HCT116 (cell line): Measurements from ENCODE around the gene CYP2U1. TPM values are rescaled to one million over a fixed set of nuclear protein-coding genes. Genes with fewer than 3 reads are reported as not detected.
A peak's percentile ranks its signal among the peaks of the same experiment; 100 is the strongest.

Experiments
- ATAC-seq: fragments of 200-7000 bp; cut with Tn5 transposase; 2 replicates; pipeline ENCODE4 v1.9.1; 2020; ENCODE audit warnings: mild to moderate bottlenecking, moderate library complexity
- BruUV-seq: library from RNA; stranded (reverse); fragments of 400-500 nt; replicated peaks from 2 replicates; lab custom pipeline; 2021; lab: Mats Ljungman, UMichigan
- CTCF ChIA-PET: fragments of 300-600 bp; sonication (Branson Sonifier 250); formaldehyde crosslinking; loops from one replicate; lab custom pipeline; 2021; ENCODE audit warnings: antibody characterized with exemption; lab: Charles Lee
- POLR2A ChIA-PET: fragments of 300-600, 350-600 bp; sonication (Branson Sonifier 250); formaldehyde crosslinking; loops from one replicate; lab custom pipeline; 2021; ENCODE audit warnings: antibody characterized with exemption; lab: Charles Lee
- RAD21 ChIA-PET, 2 experiments: fragments of 300-600 bp; sonication (Branson Sonifier 250); formaldehyde crosslinking; loops; one replicate each; lab custom pipeline; 2023; ENCODE audit warnings: low total read pairs in 2 of 2; ENCODE audit not compliant: uncharacterized antibody in 2 of 2, unreplicated experiment in 2 of 2, low non-redundant PET in 1 of 2; lab: Charles Lee
- DNase-seq: peaks from one replicate; pipeline ENCODE4 v3.0.0-alpha.2; 2010; ENCODE audit warnings: low read depth, low spot score
- H2AFZ ChIP-seq: fragments of 200-600 bp; shearing (Covaris generic), sonication (generic); 2 replicates; pipeline ENCODE4 v1.6.1; 2017; ENCODE audit warnings: low read depth, mixed run types, mixed read lengths, antibody characterized with exemption, low read length; ENCODE audit not compliant: poor library complexity, severe bottlenecking
- H3K27ac ChIP-seq: 2 replicates; pipeline ENCODE4 v1.5.1; 2012; ENCODE audit warnings: low read depth, low read length
- H3K27me3 ChIP-seq: fragments of 200-600 bp; sonication (generic); 2 replicates; pipeline ENCODE4 v1.6.1; 2016; ENCODE audit warnings: mixed run types, low read length, mixed read lengths; ENCODE audit not compliant: insufficient read depth
- H3K36me3 ChIP-seq, 2 experiments: fragments of 200-500 bp in 1 of 2; fragments of 200-600 bp in 1 of 2; sonication (Bioruptor generic) in 1 of 2; sonication (generic) in 1 of 2; 2 replicates each; pipeline versions ENCODE4 v1.5.1 to v1.6.1; 2014 to 2016; ENCODE audit warnings: low read length in 2 of 2, inconsistent platforms in 1 of 2, mixed read lengths in 1 of 2, mixed run types in 1 of 2; ENCODE audit not compliant: insufficient read depth in 2 of 2, control insufficient read depth in 1 of 2
- H3K4me1 ChIP-seq, 2 experiments: fragments of 200-600 bp in 1 of 2; sonication (generic) in 1 of 2; 2 replicates each; pipeline versions ENCODE4 v1.5.1 to v1.6.1; 2012 to 2017; ENCODE audit warnings: low read length in 2 of 2, inconsistent platforms in 1 of 2, mild to moderate bottlenecking in 1 of 2, mixed read lengths in 1 of 2, mixed run types in 1 of 2, moderate library complexity in 1 of 2; ENCODE audit not compliant: insufficient read depth in 2 of 2, control insufficient read depth in 1 of 2
- H3K4me2 ChIP-seq: fragments of 200-600 bp; sonication (generic); 2 replicates; pipeline ENCODE4 v1.6.1; 2017; ENCODE audit warnings: mixed run types, low read length, mixed read lengths
- H3K4me3 ChIP-seq, 2 experiments: fragments of 200-600 bp in 1 of 2; sonication (generic) in 1 of 2; replicated peaks in 1 of 2; 2 replicates each; pipeline ENCODE4 v1.5.1; 2011 to 2016; ENCODE audit warnings: low read length in 2 of 2, control low read depth in 1 of 2, low read depth in 1 of 2, mild to moderate bottlenecking in 1 of 2, mixed read lengths in 1 of 2, mixed run types in 1 of 2
- H3K79me2 ChIP-seq: fragments of 200-600 bp; sonication (generic); 2 replicates; pipeline ENCODE4 v1.6.1; 2017; ENCODE audit warnings: mild to moderate bottlenecking, mixed run types, low read length, moderate library complexity, mixed read lengths; ENCODE audit not compliant: insufficient read depth
- H3K9ac ChIP-seq: fragments of 200-600 bp; sonication (generic); 2 replicates; pipeline ENCODE4 v1.6.1; 2016; ENCODE audit warnings: low read length, mixed read lengths
- H3K9me2 ChIP-seq: fragments of 200-600 bp; sonication (generic), shearing (Covaris generic); 2 replicates; pipeline ENCODE4 v1.6.1; 2017; ENCODE audit warnings: mixed run types, mild to moderate bottlenecking, moderate library complexity; ENCODE audit not compliant: insufficient read depth
- H3K9me3 ChIP-seq, 2 experiments: fragments of 200-500 bp in 1 of 2; fragments of 200-600 bp in 1 of 2; sonication (Bioruptor generic) in 1 of 2; sonication (generic) in 1 of 2; 2 replicates each; pipeline ENCODE4 v1.6.1; 2014 to 2017; ENCODE audit warnings: low read length in 2 of 2, mixed read lengths in 2 of 2, inconsistent platforms in 1 of 2, low read depth in 1 of 2, mild to moderate bottlenecking in 1 of 2, mixed run types in 1 of 2, moderate library complexity in 1 of 2; ENCODE audit not compliant: control insufficient read depth in 1 of 2, insufficient read depth in 1 of 2
- H4K20me1 ChIP-seq: fragments of 200-600 bp; sonication (generic), shearing (Covaris generic); 2 replicates; pipeline ENCODE4 v1.6.1; 2017; ENCODE audit warnings: mixed run types, mild to moderate bottlenecking, moderate library complexity; ENCODE audit not compliant: insufficient read depth
- CBX3 ChIP-seq: IDR thresholded peaks from 2 replicates; pipeline ENCODE4 v1.6.1; 2012; ENCODE audit warnings: low read depth
- CEBPB ChIP-seq: IDR thresholded peaks from 2 replicates; pipeline ENCODE4 v1.6.1; 2012; ENCODE audit warnings: low read depth
- FOSL1 ChIP-seq: IDR thresholded peaks from 2 replicates; pipeline ENCODE4 v1.6.1; 2012; ENCODE audit warnings: low read depth
- JUND ChIP-seq: IDR thresholded peaks from 2 replicates; pipeline ENCODE4 v1.6.1; 2012
- POLR2A ChIP-seq: IDR thresholded peaks from 2 replicates; pipeline ENCODE4 v1.7.0; 2011; ENCODE audit warnings: borderline replicate concordance; ENCODE audit not compliant: insufficient read depth, insufficient read length; ENCODE audit errors: extremely low read depth
- POLR2AphosphoS5 ChIP-seq: IDR thresholded peaks from 2 replicates; pipeline ENCODE4 v1.6.1; 2011; ENCODE audit warnings: mild to moderate bottlenecking, low read depth, low read length, moderate library complexity
- SIN3A ChIP-seq: IDR thresholded peaks from 2 replicates; pipeline ENCODE4 v1.6.1; 2012; ENCODE audit warnings: low read depth
- SRF ChIP-seq: IDR thresholded peaks from 2 replicates; pipeline ENCODE4 v1.6.1; 2012; ENCODE audit warnings: low read depth
- YY1 ChIP-seq: IDR thresholded peaks from 2 replicates; pipeline ENCODE4 v1.6.1; 2011; ENCODE audit warnings: low read length, low read depth, moderate library complexity, mild to moderate bottlenecking; ENCODE audit not compliant: insufficient replicate concordance; ENCODE audit errors: extremely low read depth
- intact Hi-C: fragments of 100-400 bp; cut with micrococcal nuclease; formaldehyde crosslinking; loops from 2 replicates; pipeline ENCODE4 v1.10.0; 2022
- total RNA-seq: library from RNA; stranded (reverse); gene quantifications from one replicate; pipeline ENCODE4 v1.2.1, GENCODE V29; 2021; ENCODE audit not compliant: unreplicated experiment
- TF ChIP-seq, protein P1 (sequence below): IDR thresholded peaks from 2 replicates; pipeline ENCODE4 v1.6.1; 2012; ENCODE audit warnings: low read depth
- TF ChIP-seq, protein P2 (sequence below): IDR thresholded peaks from 2 replicates; pipeline ENCODE4 v1.6.1; 2011; ENCODE audit warnings: mild to moderate bottlenecking, low read length, moderate library complexity; ENCODE audit not compliant: insufficient replicate concordance; ENCODE audit errors: extremely low read depth
- TF ChIP-seq, protein P3 (sequence below), 3 experiments: fragments of 200-600 bp in 1 of 3; sonication (generic) in 1 of 3; IDR thresholded peaks in 2 of 3; conservative IDR thresholded peaks in 1 of 3; 2 replicates each; pipeline ENCODE4 v1.5.1; 2012 to 2017; ENCODE audit warnings: low read depth in 2 of 3, low read length in 2 of 3, antibody characterized with exemption in 1 of 3, borderline replicate concordance in 1 of 3, control low read depth in 1 of 3, mild to moderate bottlenecking in 1 of 3, mixed read lengths in 1 of 3, mixed run types in 1 of 3, moderate library complexity in 1 of 3; ENCODE audit not compliant: insufficient read depth in 1 of 3

CYP2U1 gene
- total RNA-seq, 1 experiment from 2014 or later = 4.0 TPM

DNA sequence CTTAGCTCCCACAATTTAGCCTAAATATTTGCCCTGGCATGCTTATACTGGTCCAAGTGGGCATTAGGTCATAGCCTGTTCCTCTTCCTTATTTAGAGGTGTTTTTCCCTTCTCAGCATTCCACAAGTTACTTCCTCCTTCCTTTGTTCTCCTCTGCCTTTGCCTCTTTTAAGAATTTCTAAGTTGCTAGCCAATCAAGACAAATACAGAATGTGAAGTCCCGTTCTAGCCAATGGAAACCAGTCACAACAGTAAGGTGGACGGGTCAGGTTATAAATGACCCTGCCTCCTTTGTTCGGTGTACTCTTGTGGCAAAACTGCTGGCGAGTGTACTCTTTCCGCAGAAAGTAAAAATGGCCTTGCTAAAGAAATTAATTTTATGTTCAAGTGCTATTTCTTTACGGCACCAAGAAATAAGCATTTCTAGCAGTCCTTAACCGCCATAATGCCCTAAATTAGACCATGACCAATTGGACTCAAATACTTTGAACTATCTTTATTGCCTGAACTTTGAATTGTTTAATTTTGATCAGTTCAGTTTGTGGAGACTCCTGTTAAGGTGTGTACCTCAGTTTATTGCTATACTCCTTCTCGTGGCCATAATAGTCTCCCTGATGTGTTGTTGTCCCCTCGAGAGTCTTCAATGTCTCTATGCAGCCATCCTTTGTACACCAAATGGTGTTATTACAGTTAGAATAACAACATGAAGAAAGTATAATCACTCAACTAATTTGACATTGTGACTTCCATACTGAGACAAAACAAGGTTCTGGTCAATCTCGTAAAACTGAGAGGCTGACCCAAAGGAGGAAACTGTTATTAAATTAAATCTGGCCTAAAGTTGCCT lies 56.8 kb downstream of the CYP2U1 start:
- Histone ChIP-seq H3K36me3 (no peaks in the 10 kb centered on the region), H3K4me2 (peak overlapping the region; percentile 79), H2AFZ (no peak overlapping the region), H3K79me2 (peaks cover 33% of the 10 kb centered on the region), H3K9me3 (no peaks in the 10 kb centered on the region), H3K4me3 (no peak overlapping the region), H3K4me1 (peaks cover 0 to 18% of the 10 kb centered on the region in 2 experiments; a peak in 3 of 4 replicates), H3K9me2 (no peaks in the 10 kb centered on the region), H3K27ac (no peak overlapping the region), H3K27me3 (no peaks in the 10 kb centered on the region), H4K20me1 (no peaks in the 10 kb centered on the region), H3K9ac (no peak overlapping the region)
- ChIA-PET RAD21 (no interaction called here), CTCF (no interaction called here), POLR2A (no interaction called here)
- DNase-seq = no peak
- ATAC-seq = no peak
- no peak for TF ChIP-seq CBX3
- TF ChIP-seq, protein P1, sequence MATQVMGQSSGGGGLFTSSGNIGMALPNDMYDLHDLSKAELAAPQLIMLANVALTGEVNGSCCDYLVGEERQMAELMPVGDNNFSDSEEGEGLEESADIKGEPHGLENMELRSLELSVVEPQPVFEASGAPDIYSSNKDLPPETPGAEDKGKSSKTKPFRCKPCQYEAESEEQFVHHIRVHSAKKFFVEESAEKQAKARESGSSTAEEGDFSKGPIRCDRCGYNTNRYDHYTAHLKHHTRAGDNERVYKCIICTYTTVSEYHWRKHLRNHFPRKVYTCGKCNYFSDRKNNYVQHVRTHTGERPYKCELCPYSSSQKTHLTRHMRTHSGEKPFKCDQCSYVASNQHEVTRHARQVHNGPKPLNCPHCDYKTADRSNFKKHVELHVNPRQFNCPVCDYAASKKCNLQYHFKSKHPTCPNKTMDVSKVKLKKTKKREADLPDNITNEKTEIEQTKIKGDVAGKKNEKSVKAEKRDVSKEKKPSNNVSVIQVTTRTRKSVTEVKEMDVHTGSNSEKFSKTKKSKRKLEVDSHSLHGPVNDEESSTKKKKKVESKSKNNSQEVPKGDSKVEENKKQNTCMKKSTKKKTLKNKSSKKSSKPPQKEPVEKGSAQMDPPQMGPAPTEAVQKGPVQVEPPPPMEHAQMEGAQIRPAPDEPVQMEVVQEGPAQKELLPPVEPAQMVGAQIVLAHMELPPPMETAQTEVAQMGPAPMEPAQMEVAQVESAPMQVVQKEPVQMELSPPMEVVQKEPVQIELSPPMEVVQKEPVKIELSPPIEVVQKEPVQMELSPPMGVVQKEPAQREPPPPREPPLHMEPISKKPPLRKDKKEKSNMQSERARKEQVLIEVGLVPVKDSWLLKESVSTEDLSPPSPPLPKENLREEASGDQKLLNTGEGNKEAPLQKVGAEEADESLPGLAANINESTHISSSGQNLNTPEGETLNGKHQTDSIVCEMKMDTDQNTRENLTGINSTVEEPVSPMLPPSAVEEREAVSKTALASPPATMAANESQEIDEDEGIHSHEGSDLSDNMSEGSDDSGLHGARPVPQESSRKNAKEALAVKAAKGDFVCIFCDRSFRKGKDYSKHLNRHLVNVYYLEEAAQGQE = no peak
- no peak for TF ChIP-seq JUND
- no peak for TF ChIP-seq CEBPB
- BruUV-seq = no TSS peak
- intact Hi-C loops = no loop called here

DNA sequence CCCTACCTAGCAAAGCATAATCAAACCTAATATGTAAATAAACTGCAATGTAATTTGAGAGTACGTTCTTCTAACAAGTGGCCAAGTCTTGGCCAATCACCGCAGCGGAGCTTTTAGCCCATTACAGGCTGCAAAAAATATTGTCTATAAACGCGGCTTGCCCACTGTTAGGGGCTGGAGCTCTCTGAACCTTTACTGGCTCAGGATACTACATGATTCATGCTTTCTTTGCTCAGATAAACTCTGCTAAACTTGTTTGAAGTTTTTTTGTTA lies 57.4 kb downstream of the CYP2U1 start:
- H3K9ac ChIP-seq = no peak overlapping the region
- H3K9me3 ChIP-seq = no peaks in the 10 kb centered on the region
- peaks cover 38% of the 10 kb centered on the region for H3K79me2 ChIP-seq
- POLR2A ChIA-PET = no interaction called here
- no peak overlapping the region for H3K27ac ChIP-seq
- no TSS peak for BruUV-seq
- RAD21 ChIA-PET = no interaction called here
- DNase-seq (no peak), ATAC-seq (no peak)
- no peaks in the 10 kb centered on the region for H3K27me3 ChIP-seq
- H3K4me1 ChIP-seq = peaks cover 0 to 18% of the 10 kb centered on the region in 2 experiments; a peak in 3 of 4 replicates
- peaks cover 4% of the 10 kb centered on the region; the same call in 1 of the 2 replicates for H4K20me1 ChIP-seq
- peak overlapping the region; percentile 79 for H3K4me2 ChIP-seq
- H3K4me3 ChIP-seq = no peak overlapping the region; a peak in 1 of 4 replicates
- intact Hi-C loops = no loop called here
- H3K9me2 ChIP-seq = no peaks in the 10 kb centered on the region
- no peaks in the 10 kb centered on the region for H3K36me3 ChIP-seq
- H2AFZ ChIP-seq = peak overlapping the region; percentile 69
- CTCF ChIA-PET = no interaction called here
- no peak for TF ChIP-seq POLR2A
- TF ChIP-seq YY1 = no peak
- no peak for TF ChIP-seq POLR2AphosphoS5
- TF ChIP-seq, protein P2, sequence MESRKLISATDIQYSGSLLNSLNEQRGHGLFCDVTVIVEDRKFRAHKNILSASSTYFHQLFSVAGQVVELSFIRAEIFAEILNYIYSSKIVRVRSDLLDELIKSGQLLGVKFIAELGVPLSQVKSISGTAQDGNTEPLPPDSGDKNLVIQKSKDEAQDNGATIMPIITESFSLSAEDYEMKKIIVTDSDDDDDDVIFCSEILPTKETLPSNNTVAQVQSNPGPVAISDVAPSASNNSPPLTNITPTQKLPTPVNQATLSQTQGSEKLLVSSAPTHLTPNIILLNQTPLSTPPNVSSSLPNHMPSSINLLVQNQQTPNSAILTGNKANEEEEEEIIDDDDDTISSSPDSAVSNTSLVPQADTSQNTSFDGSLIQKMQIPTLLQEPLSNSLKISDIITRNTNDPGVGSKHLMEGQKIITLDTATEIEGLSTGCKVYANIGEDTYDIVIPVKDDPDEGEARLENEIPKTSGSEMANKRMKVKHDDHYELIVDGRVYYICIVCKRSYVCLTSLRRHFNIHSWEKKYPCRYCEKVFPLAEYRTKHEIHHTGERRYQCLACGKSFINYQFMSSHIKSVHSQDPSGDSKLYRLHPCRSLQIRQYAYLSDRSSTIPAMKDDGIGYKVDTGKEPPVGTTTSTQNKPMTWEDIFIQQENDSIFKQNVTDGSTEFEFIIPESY = no peak
- no peak for TF ChIP-seq SRF
- no peak for TF ChIP-seq SIN3A
- TF ChIP-seq CEBPB = no peak
- TF ChIP-seq FOSL1 = no peak
- TF ChIP-seq, protein P3, sequence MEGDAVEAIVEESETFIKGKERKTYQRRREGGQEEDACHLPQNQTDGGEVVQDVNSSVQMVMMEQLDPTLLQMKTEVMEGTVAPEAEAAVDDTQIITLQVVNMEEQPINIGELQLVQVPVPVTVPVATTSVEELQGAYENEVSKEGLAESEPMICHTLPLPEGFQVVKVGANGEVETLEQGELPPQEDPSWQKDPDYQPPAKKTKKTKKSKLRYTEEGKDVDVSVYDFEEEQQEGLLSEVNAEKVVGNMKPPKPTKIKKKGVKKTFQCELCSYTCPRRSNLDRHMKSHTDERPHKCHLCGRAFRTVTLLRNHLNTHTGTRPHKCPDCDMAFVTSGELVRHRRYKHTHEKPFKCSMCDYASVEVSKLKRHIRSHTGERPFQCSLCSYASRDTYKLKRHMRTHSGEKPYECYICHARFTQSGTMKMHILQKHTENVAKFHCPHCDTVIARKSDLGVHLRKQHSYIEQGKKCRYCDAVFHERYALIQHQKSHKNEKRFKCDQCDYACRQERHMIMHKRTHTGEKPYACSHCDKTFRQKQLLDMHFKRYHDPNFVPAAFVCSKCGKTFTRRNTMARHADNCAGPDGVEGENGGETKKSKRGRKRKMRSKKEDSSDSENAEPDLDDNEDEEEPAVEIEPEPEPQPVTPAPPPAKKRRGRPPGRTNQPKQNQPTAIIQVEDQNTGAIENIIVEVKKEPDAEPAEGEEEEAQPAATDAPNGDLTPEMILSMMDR (IDR thresholded peaks at IDR 0.05 in 2 of 3, conservative IDR thresholded peaks at IDR 0.05 in 1 of 3; ENCODE audit: borderline replicate concordance in 1 of 3, insufficient read depth in 1 of 3, low read depth in 2 of 3, low read length in 2 of 3) = no peak
